OCI-LY7 (cell line): ENCODE results near the gene SEMA3G. TPM values are rescaled to one million over a fixed set of nuclear protein-coding genes. Genes with fewer than 3 reads are reported as not detected.

Experiments
- BruUV-seq: library from RNA; stranded (reverse); fragments of 400-500 nt; replicated peaks from 2 replicates; lab custom pipeline; 2021; lab: Mats Ljungman, UMichigan
- CTCF ChIA-PET: fragments of 300-600 bp; sonication (Branson Sonifier 250); formaldehyde crosslinking; loops from one replicate; lab custom pipeline; 2022; ENCODE audit warnings: antibody characterized with exemption; ENCODE audit not compliant: unreplicated experiment; lab: Charles Lee
- POLR2A ChIA-PET: fragments of 300-600 bp; sonication (Branson Sonifier 250); formaldehyde crosslinking; loops from one replicate; lab custom pipeline; 2022; ENCODE audit warnings: antibody characterized with exemption; lab: Charles Lee
- DNase-seq: peaks from one replicate; pipeline ENCODE4 v3.0.0-alpha.2; 2015; ENCODE audit warnings: low spot score
- H2AFZ ChIP-seq: fragments of 200-600 bp; sonication (generic), shearing (Covaris generic); 2 replicates; pipeline ENCODE4 v1.6.1; 2014; ENCODE audit warnings: mild to moderate bottlenecking, antibody characterized with exemption, low read length, moderate library complexity
- H3K27ac ChIP-seq: fragments of 200-600 bp; sonication (generic); 2 replicates; pipeline ENCODE4 v1.5.1; 2014; ENCODE audit warnings: mixed run types, low read depth, mild to moderate bottlenecking, moderate library complexity, low read length, inconsistent platforms; ENCODE audit not compliant: poor library complexity, severe bottlenecking
- H3K36me3 ChIP-seq: fragments of 200-600 bp; sonication (generic); 2 replicates; pipeline ENCODE4 v1.6.1; 2014; ENCODE audit warnings: mild to moderate bottlenecking, antibody characterized with exemption, low read length, moderate library complexity, mixed read lengths; ENCODE audit not compliant: insufficient read depth
- H3K4me1 ChIP-seq: fragments of 200-600 bp; sonication (generic); 2 replicates; pipeline ENCODE4 v1.5.1; 2014; ENCODE audit warnings: mild to moderate bottlenecking, low read length; ENCODE audit not compliant: insufficient read depth, poor library complexity, severe bottlenecking
- H3K4me2 ChIP-seq: fragments of 200-600 bp; sonication (generic); 2 replicates; pipeline ENCODE4 v1.6.1; 2014; ENCODE audit warnings: mild to moderate bottlenecking, low read length
- H3K4me3 ChIP-seq: fragments of 200-600 bp; sonication (generic); 2 replicates; pipeline ENCODE4 v1.5.1; 2014; ENCODE audit warnings: mild to moderate bottlenecking, low read depth, low read length; ENCODE audit not compliant: poor library complexity, severe bottlenecking
- H3K79me2 ChIP-seq: fragments of 200-600 bp; sonication (generic); 2 replicates; pipeline ENCODE4 v1.6.1; 2016; ENCODE audit warnings: low read depth, mild to moderate bottlenecking, low read length, moderate library complexity, mixed read lengths; ENCODE audit not compliant: insufficient read depth
- H3K9me2 ChIP-seq: fragments of 200-600 bp; sonication (generic); 2 replicates; pipeline ENCODE4 v1.6.1; 2016; ENCODE audit warnings: mild to moderate bottlenecking, low read length, mixed read lengths; ENCODE audit not compliant: insufficient read depth
- H3K9me3 ChIP-seq: fragments of 200-600 bp; sonication (generic); 2 replicates; pipeline ENCODE4 v1.6.1; 2014; ENCODE audit warnings: mild to moderate bottlenecking, mixed run types, low read length, mixed read lengths
- H4K20me1 ChIP-seq: fragments of 200-600 bp; sonication (generic); 2 replicates; pipeline ENCODE4 v1.6.1; 2014; ENCODE audit warnings: mild to moderate bottlenecking, antibody characterized with exemption, low read length, moderate library complexity, mixed read lengths; ENCODE audit not compliant: insufficient read depth
- CTCF ChIP-seq: fragments of 200-600 bp; sonication (generic); conservative IDR thresholded peaks from 2 replicates; pipeline ENCODE4 v1.5.1; 2014; ENCODE audit warnings: mild to moderate bottlenecking, antibody characterized with exemption, low read length, moderate library complexity, mixed read lengths
- EZH2phosphoT487 ChIP-seq: fragments of 200-600 bp; sonication (generic); IDR thresholded peaks from 2 replicates; pipeline ENCODE4 v1.6.1; 2018; ENCODE audit warnings: low read depth, borderline replicate concordance, mild to moderate bottlenecking, mixed run types, antibody characterized with exemption, low read length, moderate library complexity, mixed read lengths
- intact Hi-C: fragments of 100-400 bp; cut with micrococcal nuclease; formaldehyde crosslinking; loops from one replicate; pipeline ENCODE4 v1.10.0; 2022; ENCODE audit not compliant: unreplicated experiment
- total RNA-seq, 2 experiments: library from RNA; depleted of rRNA in 1 of 2; stranded (reverse); fragments of >200 nt in 1 of 2; shearing (Covaris generic) in 1 of 2; gene quantifications; 2 replicates each; pipeline ENCODE4 v1.2.3, GENCODE V29; 2014 to 2022

Gene SEMA3G
- total RNA-seq, 2 experiments from 2014 or later, result not detected

GRCh38 chr3:52439426-52440248, 5.3 kb downstream of the SEMA3G start:
- H2AFZ ChIP-seq, result no peak overlapping the region
- DNase-seq, result no peak
- H3K4me2 ChIP-seq, result no peak overlapping the region
- intact Hi-C loops, result loop anchor here (10.0 kb wide), 1 partner anchor 65 kb away; no protein-coding TSS in a partner anchor
- TF ChIP-seq EZH2phosphoT487 (no peak), CTCF (no peak)
- H3K9me2 ChIP-seq, result no peaks in the 10 kb centered on the region
- no peaks in the 10 kb centered on the region for H3K36me3 ChIP-seq
- peaks cover 8% of the 10 kb centered on the region for H3K4me1 ChIP-seq
- H3K27ac ChIP-seq, result no peak overlapping the region
- H3K9me3 ChIP-seq, result no peaks in the 10 kb centered on the region
- no peak overlapping the region for H3K4me3 ChIP-seq
- no TSS peak for BruUV-seq
- POLR2A ChIA-PET, result no interaction called here
- CTCF ChIA-PET, result no interaction called here
- H3K79me2 ChIP-seq, result no peaks in the 10 kb centered on the region
- no peaks in the 10 kb centered on the region for H4K20me1 ChIP-seq

GRCh38 chr3:52438579-52439425, 6.1 kb downstream of the SEMA3G start:
- ChIA-PET POLR2A (no interaction called here), CTCF (no interaction called here)
- Histone ChIP-seq H3K9me3 (no peaks in the 10 kb centered on the region), H3K4me3 (no peak overlapping the region), H3K27ac (no peak overlapping the region), H3K9me2 (no peaks in the 10 kb centered on the region), H2AFZ (no peak overlapping the region), H3K36me3 (no peaks in the 10 kb centered on the region), H3K4me2 (no peak overlapping the region), H3K79me2 (no peaks in the 10 kb centered on the region), H3K4me1 (peaks cover 8% of the 10 kb centered on the region), H4K20me1 (no peaks in the 10 kb centered on the region)
- DNase-seq, result no peak
- intact Hi-C loops, result no loop called here
- BruUV-seq, result no TSS peak
- TF ChIP-seq EZH2phosphoT487 (no peak), CTCF (no peak)

GRCh38 chr3:52438104-52438376, 6.9 kb downstream of the SEMA3G start:
- ChIA-PET POLR2A (no interaction called here), CTCF (no interaction called here)
- TF ChIP-seq EZH2phosphoT487 (no peak), CTCF (no peak)
- no peaks in the 10 kb centered on the region for H4K20me1 ChIP-seq
- DNase-seq, result no peak
- no peaks in the 10 kb centered on the region for H3K79me2 ChIP-seq
- BruUV-seq, result no TSS peak
- H2AFZ ChIP-seq, result no peak overlapping the region
- H3K9me2 ChIP-seq, result no peaks in the 10 kb centered on the region
- H3K4me1 ChIP-seq, result peaks cover 8% of the 10 kb centered on the region
- no peak overlapping the region for H3K4me2 ChIP-seq
- H3K36me3 ChIP-seq, result no peaks in the 10 kb centered on the region
- H3K27ac ChIP-seq, result no peak overlapping the region
- no peaks in the 10 kb centered on the region for H3K9me3 ChIP-seq
- intact Hi-C loops, result no loop called here
- H3K4me3 ChIP-seq, result no peak overlapping the region
